HG02610 (cell line): Measurements from ENCODE around the gene HSF2BP.
"Not testable (repeated sequence)": the region's sequence is repeated elsewhere in the genome, so short reads cannot be mapped to it uniquely, and the experiment has no call there.

ENCODE experiments used
- ATAC-seq: cut with Tn5 transposase; IDR thresholded peaks from one replicate; pipeline ENCODE4 v1.9.1; 2021; ENCODE audit warnings: mild to moderate bottlenecking, moderate library complexity; ENCODE audit not compliant: unreplicated experiment

The HSF2BP gene

GRCh38 chr21:43599728-43600127 is 59.6 kb downstream of the HSF2BP start:
- no peak for ATAC-seq

GRCh38 chr21:43598416-43599120 is 60.7 kb downstream of the HSF2BP start:
- no peak for ATAC-seq

- no peak for ATAC-seq
Measured at GRCh38 chr21:43597540-43598250, 61.6 kb downstream of the HSF2BP start.

GRCh38 chr21:43597052-43597451 is 62.2 kb downstream of the HSF2BP start:
- no peak for ATAC-seq

DNA sequence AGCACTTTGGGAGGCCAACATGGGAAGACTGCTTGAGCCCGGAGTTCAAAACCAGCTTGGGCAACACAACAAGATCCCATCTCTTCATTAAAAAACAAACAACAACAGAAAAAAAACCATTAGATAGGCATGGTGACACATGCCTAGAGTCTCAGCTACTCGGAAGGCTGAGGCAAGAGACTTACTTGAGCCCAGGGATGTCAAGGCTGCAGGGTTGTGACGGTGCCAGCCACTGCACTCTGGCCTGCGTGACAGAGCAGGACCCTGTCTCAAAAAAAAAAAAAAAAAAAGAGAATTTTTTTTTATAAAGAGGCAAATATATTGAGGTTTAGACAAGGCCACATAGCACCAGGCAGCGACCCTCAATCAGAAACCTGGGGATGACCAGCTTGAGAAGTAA is 62.7 kb downstream of the HSF2BP start:
- no peak for ATAC-seq

- ATAC-seq, result not testable (repeated sequence)
Measured at GRCh38 chr21:43595769-43596168, 63.5 kb downstream of the HSF2BP start.

GRCh38 chr21:43593078-43593477 is 66.2 kb downstream of the HSF2BP start:
- no peak for ATAC-seq

DNA sequence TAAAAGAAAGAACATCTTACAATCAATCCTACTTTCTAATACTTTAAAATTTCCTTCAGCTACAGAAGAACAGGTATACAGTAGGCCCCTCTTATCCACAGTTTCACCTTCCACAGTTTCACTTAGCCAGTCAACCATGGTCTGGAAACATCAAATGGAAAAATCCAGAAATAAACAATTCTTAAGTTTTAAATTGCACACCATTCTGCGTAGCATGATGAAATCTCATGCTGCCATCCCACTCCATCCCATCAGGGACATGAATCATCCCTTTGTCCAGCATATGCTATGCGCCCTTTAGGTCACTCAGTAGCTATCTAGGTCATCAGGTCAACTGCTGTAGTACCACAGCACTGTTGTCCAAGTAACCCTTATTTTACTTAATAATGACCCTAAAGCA is 67.7 kb downstream of the HSF2BP start:
- ATAC-seq, result no peak

DNA sequence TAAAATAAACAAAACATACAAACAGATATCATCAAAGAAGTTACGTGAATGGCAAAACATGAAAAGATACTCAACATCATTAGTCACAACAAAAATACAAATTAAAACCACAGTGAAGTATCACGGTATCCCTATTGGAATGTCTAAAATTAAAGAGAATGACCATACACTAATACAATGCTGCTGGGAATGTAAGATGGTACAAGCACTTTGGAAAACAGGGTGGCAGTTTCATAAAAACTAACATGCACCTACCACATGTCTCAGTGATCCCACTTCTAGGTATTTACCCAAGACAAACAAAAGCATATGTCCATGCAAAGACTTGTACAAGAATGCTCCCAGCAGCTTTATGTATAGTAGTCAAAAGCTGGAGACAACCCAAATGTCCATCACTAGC is 69.1 kb downstream of the HSF2BP start:
- ATAC-seq, result no peak

DNA sequence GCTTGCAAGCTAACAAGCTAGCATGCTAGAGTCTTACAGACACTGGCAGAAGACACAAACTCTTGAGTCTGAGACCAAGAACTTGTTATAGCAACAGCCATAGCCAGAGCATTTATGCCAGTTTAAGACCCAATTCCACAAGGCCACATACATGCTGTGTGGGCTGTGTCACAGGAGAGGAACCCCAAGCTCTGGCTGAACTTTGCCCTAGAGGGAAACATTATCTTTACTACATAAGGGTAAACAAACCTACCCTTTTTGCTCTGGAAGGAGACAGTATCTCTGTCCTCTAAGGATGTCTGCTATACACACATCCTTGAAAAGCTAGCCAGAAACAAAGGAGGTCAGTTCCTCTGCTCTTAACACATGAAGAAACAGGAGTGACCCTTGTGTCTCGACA is 70.3 kb downstream of the HSF2BP start:
- no peak for ATAC-seq

GRCh38 chr21:43585924-43586413 is 73.3 kb downstream of the HSF2BP start:
- ATAC-seq, result no peak

GRCh38 chr21:43585514-43585913 is 73.8 kb downstream of the HSF2BP start:
- ATAC-seq, result no peak

DNA sequence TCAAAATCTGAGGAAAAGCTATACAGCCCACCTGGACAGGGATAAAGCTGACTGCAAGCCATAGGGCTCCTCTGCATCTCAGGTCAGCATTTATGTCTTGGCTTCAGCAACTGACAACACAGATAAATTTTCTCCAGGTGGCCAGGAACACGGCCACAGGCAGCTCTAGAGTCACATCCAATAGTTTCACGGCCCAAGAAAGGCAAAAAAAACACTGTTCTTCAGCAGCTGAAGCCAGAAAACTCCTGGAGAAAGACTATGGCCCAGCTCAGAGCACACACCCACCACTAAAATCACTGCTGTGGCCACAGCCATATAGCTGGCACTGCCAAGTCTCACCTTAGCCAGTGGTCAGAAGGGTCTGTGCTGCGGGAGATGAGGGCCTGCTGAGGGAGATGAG is 77.8 kb downstream of the HSF2BP start:
- no peak for ATAC-seq

- no peak for ATAC-seq
Measured at GRCh38 chr21:43578677-43579303, 80.5 kb downstream of the HSF2BP start.

DNA sequence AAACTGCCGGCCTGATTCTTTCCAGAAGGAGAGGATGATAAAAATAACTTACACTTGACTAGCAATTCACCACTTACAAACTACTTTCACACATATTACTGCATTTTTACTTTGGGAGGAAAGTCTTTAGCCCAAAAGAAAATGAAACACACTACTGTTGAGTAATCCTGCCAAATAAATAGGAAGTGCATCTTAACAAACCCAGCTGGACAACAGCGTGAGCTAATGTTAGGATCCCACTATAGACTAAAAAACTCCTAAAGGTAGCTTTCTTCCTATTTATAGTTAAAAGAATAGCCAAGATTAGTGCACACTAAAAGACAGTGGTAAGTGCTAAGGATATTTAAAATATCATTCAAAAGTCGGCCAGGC is 83.8 kb downstream of the HSF2BP start:
- ATAC-seq, result no peak

DNA sequence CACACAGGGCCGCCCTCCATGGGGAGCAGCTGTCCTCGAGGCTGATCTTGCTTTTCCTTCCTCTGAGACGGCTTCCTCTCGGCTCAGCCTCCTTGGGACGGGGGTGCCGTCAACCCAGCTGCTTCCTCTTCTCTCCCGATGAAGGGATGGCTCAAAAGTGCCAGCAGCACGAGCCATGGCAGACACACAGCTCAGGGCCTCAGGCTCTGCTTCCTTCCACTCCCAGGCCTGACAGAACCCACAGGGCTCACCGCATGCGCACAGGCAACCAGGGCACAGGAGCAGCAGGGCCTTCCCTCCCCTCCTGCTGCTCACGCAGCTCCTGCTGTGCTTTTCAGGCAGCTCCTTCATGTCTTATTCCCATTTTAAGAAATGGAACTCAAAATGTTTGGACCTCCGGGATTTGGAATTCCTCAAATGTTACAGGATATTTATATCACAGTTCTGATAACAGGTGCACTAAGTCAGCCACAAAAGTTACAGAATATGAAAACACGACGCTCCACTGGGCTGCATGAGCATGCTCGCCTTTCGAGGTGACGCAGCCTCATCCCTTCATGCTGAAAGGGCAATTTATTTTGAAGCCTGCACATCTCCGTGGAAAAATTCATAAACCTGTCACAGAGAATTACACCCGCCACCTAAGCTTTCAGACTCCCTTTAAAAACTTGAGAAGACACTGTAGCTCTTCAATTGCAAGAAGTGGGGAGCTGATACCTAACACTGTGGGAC is 84.4 kb downstream of the HSF2BP start:
- ATAC-seq, result no peak

DNA sequence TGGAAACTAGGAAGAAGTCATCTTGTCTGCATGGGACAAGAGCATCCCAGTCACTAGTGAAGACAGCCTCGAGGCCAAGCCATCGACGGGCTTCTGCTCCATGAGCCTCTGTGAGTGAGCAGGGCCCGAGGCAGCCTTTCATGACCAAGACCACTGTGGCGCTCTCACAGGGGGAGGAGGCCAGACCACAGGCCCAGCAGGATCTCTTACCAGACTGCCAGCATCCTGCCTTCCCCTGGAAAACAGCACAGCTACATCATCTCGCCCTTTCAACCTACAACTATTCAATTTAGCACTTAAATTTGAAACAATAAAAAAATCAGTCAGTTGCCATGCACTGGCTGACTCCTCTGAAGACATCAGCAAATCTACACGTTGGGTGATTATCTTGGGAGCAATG is 85.4 kb downstream of the HSF2BP start:
- ATAC-seq, result no peak

DNA sequence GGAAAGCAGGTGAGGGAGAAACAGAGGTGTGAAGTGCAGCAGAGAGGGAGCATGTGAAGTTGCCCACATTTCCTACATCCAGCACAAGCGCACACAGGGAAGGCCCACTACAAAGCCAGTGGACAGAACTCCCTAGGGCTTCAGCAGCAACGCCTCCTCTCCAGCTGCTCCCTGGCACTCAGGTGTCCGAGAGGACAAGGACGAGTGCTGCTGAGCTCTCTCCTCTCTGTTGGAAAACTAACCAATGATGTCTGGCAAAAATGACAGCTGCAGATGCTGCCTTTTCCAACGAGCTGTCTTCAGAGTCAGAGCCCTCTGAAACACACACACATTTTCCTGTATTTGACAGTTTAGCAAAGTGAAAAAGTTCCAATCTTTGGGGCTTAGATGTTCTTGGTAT is 86.8 kb downstream of the HSF2BP start:
- ATAC-seq, result no peak

DNA sequence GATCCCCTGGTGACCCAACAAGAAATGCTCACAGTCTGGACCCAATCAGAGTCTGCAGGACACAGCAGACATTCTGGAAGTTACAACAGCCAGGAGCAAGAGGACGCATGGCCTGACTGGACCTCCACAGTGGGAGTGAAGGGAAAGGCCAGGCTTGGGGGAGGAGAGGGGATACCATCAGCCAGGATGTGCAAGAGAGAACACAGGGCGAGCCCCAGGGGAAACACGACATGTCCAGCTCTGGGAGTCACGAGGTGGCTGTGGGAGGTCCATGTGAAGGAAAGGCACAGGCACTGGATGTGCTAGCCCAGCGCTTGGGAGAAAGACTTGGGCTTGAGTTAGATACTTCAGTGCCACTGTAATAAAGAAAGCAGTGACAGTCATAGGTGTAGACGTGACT is 87.3 kb downstream of the HSF2BP start:
- no peak for ATAC-seq

GRCh38 chr21:43570195-43570594 is 89.1 kb downstream of the HSF2BP start:
- not testable (repeated sequence) for ATAC-seq

DNA sequence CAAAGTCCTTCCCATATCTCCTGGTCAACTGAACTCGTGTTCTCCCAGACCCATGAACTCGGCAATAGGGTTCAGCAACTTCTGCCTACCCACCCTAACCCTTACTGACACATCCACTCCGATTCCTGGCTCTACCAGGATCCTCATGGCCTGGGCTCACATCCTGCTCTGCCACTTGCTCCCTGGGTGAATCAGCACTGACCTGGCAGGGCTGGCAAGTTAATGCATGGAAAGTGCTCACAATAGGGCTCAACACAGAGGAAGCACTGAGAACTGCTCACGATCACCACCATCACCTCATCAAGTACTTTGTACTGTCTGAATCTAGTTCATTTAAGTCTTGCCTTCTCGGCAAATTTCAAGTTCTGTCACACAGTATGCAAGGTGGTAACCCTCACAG is 96.8 kb downstream of the HSF2BP start:
- ATAC-seq, result not testable (repeated sequence)
